GM13976 (cell line): Measurements from ENCODE around the gene SLC16A12.
"Not testable (repeated sequence)": the region's sequence is repeated elsewhere in the genome, so short reads cannot be mapped to it uniquely, and the experiment has no call there.

Experiments
- DNase-seq: peaks from one replicate; pipeline ENCODE4 v3.0.0; 2012; ENCODE audit warnings: low spot score
- in situ Hi-C: fragments of 300-500 bp; cut with MboI; formaldehyde crosslinking; loops from one replicate; pipeline ENCODE4 v1.12.0; 2022; ENCODE audit warnings: low sequenced_read_pairs, mixed read lengths, inconsistent platforms; ENCODE audit not compliant: unreplicated experiment
- TF ChIP-seq, protein P1 (sequence below): IDR thresholded peaks from 2 replicates; pipeline ENCODE4 v1.5.1; 2012; ENCODE audit warnings: borderline replicate concordance, mild to moderate bottlenecking; ENCODE audit not compliant: insufficient read depth; ENCODE audit errors: extremely low read depth, missing control alignments, control extremely low read depth

The SLC16A12 gene

GRCh38 chr10:89419548-89419947 is 115.8 kb downstream of the SLC16A12 start:
- in situ Hi-C loops, result no loop called here
- TF ChIP-seq, protein P1, sequence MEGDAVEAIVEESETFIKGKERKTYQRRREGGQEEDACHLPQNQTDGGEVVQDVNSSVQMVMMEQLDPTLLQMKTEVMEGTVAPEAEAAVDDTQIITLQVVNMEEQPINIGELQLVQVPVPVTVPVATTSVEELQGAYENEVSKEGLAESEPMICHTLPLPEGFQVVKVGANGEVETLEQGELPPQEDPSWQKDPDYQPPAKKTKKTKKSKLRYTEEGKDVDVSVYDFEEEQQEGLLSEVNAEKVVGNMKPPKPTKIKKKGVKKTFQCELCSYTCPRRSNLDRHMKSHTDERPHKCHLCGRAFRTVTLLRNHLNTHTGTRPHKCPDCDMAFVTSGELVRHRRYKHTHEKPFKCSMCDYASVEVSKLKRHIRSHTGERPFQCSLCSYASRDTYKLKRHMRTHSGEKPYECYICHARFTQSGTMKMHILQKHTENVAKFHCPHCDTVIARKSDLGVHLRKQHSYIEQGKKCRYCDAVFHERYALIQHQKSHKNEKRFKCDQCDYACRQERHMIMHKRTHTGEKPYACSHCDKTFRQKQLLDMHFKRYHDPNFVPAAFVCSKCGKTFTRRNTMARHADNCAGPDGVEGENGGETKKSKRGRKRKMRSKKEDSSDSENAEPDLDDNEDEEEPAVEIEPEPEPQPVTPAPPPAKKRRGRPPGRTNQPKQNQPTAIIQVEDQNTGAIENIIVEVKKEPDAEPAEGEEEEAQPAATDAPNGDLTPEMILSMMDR, result peak; percentile 18
- DNase-seq, result peak; percentile 16

DNA sequence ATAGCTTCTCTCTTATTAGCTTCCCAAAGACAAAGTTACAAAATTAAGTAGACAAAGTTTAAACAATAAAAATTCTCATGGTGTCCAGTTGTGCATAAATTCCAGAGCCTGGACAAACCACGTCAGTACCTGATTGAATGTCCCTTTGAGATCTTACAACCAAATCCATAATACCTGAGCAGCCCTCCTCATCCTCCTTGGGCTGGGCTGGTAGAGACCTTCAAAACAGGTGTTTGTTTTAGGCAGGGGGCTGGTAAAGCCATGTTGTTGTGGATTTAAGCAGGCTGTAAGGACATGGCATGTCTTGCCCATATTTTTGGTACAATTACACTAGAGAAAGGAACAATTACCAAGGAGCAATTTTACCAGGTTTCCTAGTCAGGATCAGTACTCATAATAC is 118.9 kb downstream of the SLC16A12 start:
- in situ Hi-C loops, result no loop called here
- TF ChIP-seq, protein P1, result no peak

DNA sequence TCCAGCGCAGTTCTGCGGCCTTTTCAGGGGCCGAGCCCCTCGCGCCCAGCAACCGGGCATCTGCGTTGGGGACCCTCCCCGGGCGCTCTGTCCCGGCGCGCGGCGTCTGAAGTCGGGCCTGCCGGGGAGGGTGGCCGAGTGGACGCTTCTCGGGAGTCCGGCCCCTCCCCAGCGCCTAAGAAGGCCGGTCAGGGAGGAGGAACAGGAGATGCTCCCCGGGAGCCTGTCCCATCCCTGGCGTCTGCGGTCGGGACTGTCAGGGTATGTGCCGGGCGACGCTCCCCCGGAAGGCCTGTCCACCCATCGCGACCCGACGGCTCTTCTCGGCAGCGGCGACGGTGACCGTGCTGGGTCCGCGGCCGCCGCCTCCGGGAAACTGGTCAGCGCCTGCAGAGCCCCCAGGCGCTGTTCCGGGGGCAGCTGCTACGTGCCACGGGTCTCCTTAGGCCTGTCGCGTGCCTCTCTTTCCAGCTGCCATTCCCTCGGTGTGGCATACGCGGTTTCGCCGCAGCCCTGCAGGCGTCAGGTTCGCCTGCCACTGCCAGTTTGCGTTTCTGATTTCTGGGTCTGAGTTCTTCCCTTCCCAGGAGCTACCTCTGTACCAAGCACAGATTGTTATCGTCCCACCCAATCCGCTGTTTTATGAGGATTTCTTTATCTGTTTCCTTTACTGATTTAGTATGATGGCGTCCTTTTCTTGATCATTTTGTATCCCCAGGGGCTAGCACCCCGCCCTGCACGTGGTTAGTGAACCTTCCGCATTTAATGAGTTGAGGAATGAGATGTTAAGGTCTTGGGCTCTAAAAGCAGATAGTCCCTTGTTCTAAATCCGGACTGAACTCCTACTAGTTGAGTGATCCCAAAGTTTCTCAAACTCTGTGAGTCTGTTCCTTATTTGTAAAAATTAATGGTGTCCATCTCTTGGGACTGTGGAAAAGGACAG is 120.2 kb downstream of the SLC16A12 start:
- peak; percentile 56 for DNase-seq
- TF ChIP-seq, protein P1, result no peak

More for the DNA sequence above, 118.9 kb downstream of the SLC16A12 start:
- DNase-seq, result no peak

GRCh38 chr10:89414146-89414878 is 121.1 kb downstream of the SLC16A12 start, which contains the start of gene IFIT5:
Gene IFIT5, plus strand, starts transcription at chr10:89414568. Its CDS starts 231 bp downstream, at chr10:89414799.
- peak; percentile 81 for DNase-seq
- in situ Hi-C loops, result no loop called here
- TF ChIP-seq, protein P1, result no peak

More for the DNA sequence above, 120.2 kb downstream of the SLC16A12 start:
- in situ Hi-C loops, result no loop called here

DNA sequence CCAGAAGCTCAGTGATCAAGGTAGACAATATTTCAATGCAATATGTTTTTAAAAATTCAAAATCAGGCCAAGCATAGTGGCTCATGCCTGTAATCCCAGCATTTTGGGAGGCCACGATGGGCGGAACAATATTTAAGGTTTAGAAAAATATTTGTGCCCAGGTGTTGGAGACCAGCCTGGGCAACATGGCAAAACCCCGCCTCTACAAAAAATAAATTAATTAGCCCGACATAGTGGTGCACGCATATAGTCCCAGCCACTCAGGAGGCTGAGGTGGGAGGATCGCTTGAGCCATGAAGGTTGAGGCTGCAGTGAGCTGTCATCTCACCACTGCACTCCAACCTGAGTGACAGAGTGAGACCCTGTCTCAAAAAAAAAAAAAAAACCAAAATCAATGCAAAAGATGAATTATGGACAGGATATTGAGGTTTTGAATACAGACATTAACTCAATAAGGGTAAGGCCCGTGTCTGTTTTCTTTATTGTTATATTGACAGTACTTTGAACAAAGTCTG is 121.9 kb downstream of the SLC16A12 start:
- no peak for DNase-seq
- TF ChIP-seq, protein P1, result no peak
- in situ Hi-C loops, result no loop called here

- DNase-seq, in situ Hi-C loops: not testable (repeated sequence)
These were observed 123.1 kb downstream of the SLC16A12 start for GRCh38 chr10:89412276-89412675.

DNA sequence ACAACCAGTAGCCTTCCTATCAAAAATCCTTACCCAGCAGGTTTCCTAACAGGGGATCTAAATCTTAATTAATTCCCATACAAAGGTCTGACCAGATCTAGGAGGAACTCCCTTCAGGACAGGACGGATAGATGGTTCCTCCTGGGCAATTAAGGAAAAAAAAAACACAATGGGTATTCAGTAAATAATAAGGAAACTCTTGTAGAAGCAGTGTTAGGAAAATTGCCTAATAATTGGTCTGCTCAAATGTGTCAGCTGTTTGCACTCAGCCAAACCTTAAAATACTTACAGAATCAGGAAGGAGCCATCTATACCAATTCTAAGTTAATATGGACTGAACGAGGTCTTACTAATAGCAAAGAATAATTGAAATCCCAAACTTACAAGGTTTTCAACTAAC is 124.3 kb downstream of the SLC16A12 start:
- DNase-seq, in situ Hi-C loops: not testable (repeated sequence)

DNA sequence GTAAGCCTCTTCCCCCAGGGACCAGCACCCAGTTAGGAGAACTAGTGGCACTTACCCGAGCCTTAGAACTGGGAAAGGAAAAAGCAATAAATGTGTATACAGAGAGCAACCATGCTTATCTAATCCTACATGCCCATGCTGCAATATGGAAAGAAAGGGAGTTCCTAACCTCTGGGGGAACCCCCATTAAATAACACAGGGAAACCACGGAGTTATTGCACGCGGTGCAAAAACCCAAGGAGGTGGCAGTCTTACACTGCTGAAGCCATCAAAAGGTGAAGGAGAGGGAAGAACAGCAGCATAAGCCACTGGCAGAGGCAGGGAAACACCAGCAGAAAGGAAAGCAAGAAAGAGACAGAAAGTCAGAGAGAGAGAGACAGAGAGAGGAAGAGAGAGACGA is 124.8 kb downstream of the SLC16A12 start:
- DNase-seq, in situ Hi-C loops: not testable (repeated sequence)

DNA sequence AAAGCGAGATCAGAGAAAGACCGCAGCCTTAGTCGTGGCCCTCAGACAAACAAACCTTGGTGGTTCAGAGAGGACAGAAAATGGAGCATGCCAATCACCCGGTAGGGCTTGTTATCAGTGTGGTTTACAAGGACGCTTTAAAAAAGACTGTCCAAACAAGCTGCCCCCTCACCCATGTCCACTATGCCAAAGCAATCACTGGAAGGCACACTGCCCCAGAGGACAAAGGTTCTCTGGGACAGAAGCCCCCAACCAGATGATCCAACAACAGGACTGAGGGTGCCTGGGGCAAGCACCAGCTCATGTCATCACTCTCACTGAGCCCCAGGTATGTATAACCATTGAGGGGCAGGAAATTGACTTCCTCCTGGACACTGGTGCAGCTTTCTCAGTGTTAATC is 126.1 kb downstream of the SLC16A12 start:
- in situ Hi-C loops, DNase-seq: not testable (repeated sequence)

GRCh38 chr10:89407792-89408191 is 127.6 kb downstream of the SLC16A12 start:
- in situ Hi-C loops, DNase-seq: not testable (repeated sequence)

DNA sequence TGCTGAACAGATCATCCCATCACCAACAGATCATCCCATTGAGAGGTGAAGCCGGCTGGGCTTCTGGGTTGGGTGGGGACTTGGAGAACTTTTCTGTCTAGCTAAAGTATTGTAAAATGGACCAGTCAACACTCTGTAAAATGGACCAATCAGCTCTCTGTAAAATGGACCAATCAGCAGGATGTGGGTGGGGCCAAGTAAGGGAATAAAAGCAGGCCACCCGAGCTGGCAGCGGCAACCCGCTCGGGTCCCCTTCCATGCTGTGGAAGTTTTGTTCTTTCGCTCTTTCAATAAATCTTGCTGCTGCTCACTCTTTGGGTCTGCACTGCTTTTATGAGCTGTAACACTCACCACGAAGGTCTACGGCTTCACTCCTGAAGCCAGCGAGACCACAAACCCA is 129.2 kb downstream of the SLC16A12 start:
- DNase-seq, in situ Hi-C loops: not testable (repeated sequence)
